H1 (cell line): ENCODE measurements around the gene FLRT2. TPM values are rescaled to one million over a fixed set of nuclear protein-coding genes. Genes with fewer than 3 reads are reported as not detected.

Experiments
- ASH2L ChIP-seq: fragments of 200-600, 300-600 bp; sonication (generic); IDR thresholded peaks from one replicate; pipeline ENCODE4 v1.7.1; 2017; ENCODE audit warnings: low read length
- HDAC2 ChIP-seq, 2 experiments: fragments of 300-600 bp in 1 of 2; sonication (generic) in 1 of 2; IDR thresholded peaks; 2 replicates each; pipeline ENCODE4 v1.6.1; 2011 to 2012; ENCODE audit warnings: low read depth in 2 of 2, low read length in 2 of 2, mild to moderate bottlenecking in 2 of 2, moderate library complexity in 2 of 2, borderline replicate concordance in 1 of 2, inconsistent platforms in 1 of 2
- RBBP5 ChIP-seq: IDR thresholded peaks from 2 replicates; pipeline ENCODE4 v1.7.1; 2012; ENCODE audit warnings: low read depth, mild to moderate bottlenecking, inconsistent platforms, low read length, moderate library complexity, borderline replicate concordance
- SIRT6 ChIP-seq: IDR thresholded peaks from one replicate; pipeline ENCODE4 v1.7.1; 2012; ENCODE audit warnings: low read length, inconsistent platforms
- SRF ChIP-seq: IDR thresholded peaks from 2 replicates; pipeline ENCODE4 v1.6.1; 2011; ENCODE audit warnings: mild to moderate bottlenecking, low read depth, low read length, moderate library complexity
- TBP ChIP-seq: IDR thresholded peaks from 2 replicates; pipeline ENCODE4 v1.6.1; 2011; ENCODE audit warnings: low read depth, low read length, improper control_type of control experiment
- polyA plus RNA-seq, 7 experiments: library from polyadenylated mRNA; depleted of rRNA in 3 of 7; stranded (reverse) in 5 of 7; unstranded in 2 of 7; fragments of >200 nt in 5 of 7; fragments of 200-250 nt in 2 of 7; gene quantifications; 1 replicate in 5 of 7; 2 replicates in 1 of 7; 4 replicates in 1 of 7; pipeline versions ENCODE4 v1.2.1 to v1.2.3, GENCODE V29; 2011 to 2013; ENCODE audit warnings: missing spikeins in 2 of 7, mixed read lengths in 2 of 7
- total RNA-seq: library from RNA; stranded (reverse); fragmentation: NEBNext Ultra II Directional; extraction: Animal tissue kit (Norgen Biotek cat#: 25700); gene quantifications from 2 replicates; pipeline ENCODE4 v1.2.1, GENCODE V29; 2021

FLRT2 gene
- total and polyA plus RNA-seq, 2 of the 8 experiments (the other 6 are each of a cell fraction or from before 2014, with no cell fraction given) = 2.4 to 6.9 TPM

- TF ChIP-seq SIRT6 (no peak), HDAC2 (IDR thresholded peaks at IDR 0.05; ENCODE audit: borderline replicate concordance in 1 of 2, low read depth in 2 of 2, low read length in 2 of 2) (no peak), RBBP5 (no peak), TBP (no peak), SRF (no peak), ASH2L (no peak)
Observed at GRCh38 chr14:85508863-85509262, 21.1 kb upstream of the FLRT2 start (continued).
